PC-9 (cell line): ENCODE results near the gene MRPL43. TPM values are rescaled to one million over a fixed set of nuclear protein-coding genes. Genes with fewer than 3 reads are reported as not detected.
"Not testable (repeated sequence)": the region's sequence is repeated elsewhere in the genome, so short reads cannot be mapped to it uniquely, and the experiment has no call there.

Source experiments
- BruUV-seq: library from RNA; stranded (reverse); fragments of 400-500 nt; replicated peaks from 2 replicates; lab custom pipeline; 2021; lab: Mats Ljungman, UMichigan
- CTCF ChIA-PET: fragments of 300-600 bp; sonication (Branson Sonifier 250); formaldehyde crosslinking; loops from one replicate; lab custom pipeline; 2022; ENCODE audit warnings: antibody characterized with exemption; lab: Charles Lee
- POLR2A ChIA-PET: fragments of 300-600 bp; sonication (Branson Sonifier 250); formaldehyde crosslinking; loops from one replicate; lab custom pipeline; 2022; ENCODE audit warnings: antibody characterized with exemption; ENCODE audit not compliant: unreplicated experiment; lab: Charles Lee
- DNase-seq, 2 experiments: peaks; one replicate each; pipeline versions ENCODE4 v3.0.0 to v3.0.0-alpha.2; 2015 to 2022; ENCODE audit warnings: mixed read lengths in 1 of 2
- H2AFZ ChIP-seq: fragments of 200-600 bp; sonication (generic); 2 replicates; pipeline ENCODE4 v1.8.1; 2017; ENCODE audit warnings: antibody characterized with exemption
- H3F3A ChIP-seq: fragments of 200-600 bp; sonication (generic); 2 replicates; pipeline ENCODE4 v1.8.1; 2017; ENCODE audit warnings: antibody characterized with exemption, mild to moderate bottlenecking, low read depth; ENCODE audit not compliant: insufficient read depth
- H3K27ac ChIP-seq: fragments of 200-600 bp; sonication (generic); 2 replicates; pipeline ENCODE4 v1.6.1; 2016; ENCODE audit warnings: mixed run types
- H3K27me3 ChIP-seq: fragments of 200-600 bp; sonication (generic); 2 replicates; pipeline ENCODE4 v1.6.1; 2016; ENCODE audit warnings: low read depth, mixed run types; ENCODE audit not compliant: insufficient read depth
- H3K36me3 ChIP-seq: fragments of 200-600 bp; sonication (generic); 2 replicates; pipeline ENCODE4 v1.6.1; 2016; ENCODE audit warnings: low read depth, mixed run types
- H3K4me1 ChIP-seq: fragments of 200-600 bp; sonication (generic); replicated peaks from 2 replicates; pipeline ENCODE4 v1.6.1; 2016; ENCODE audit warnings: mixed run types; ENCODE audit not compliant: insufficient read depth
- H3K4me2 ChIP-seq: fragments of 200-600 bp; sonication (generic); 2 replicates; pipeline ENCODE4 v1.6.1; 2017; ENCODE audit warnings: mixed run types
- H3K4me3 ChIP-seq: fragments of 200-600 bp; sonication (generic); 2 replicates; pipeline ENCODE4 v1.6.1; 2016; ENCODE audit warnings: mixed run types
- H3K79me2 ChIP-seq: fragments of 200-600 bp; sonication (generic); 2 replicates; pipeline ENCODE4 v1.6.1; 2017; ENCODE audit warnings: low read depth, mixed run types
- H3K9me2 ChIP-seq: fragments of 200-600 bp; sonication (generic); 2 replicates; pipeline ENCODE4 v1.8.1; 2017; ENCODE audit warnings: mild to moderate bottlenecking; ENCODE audit not compliant: insufficient read depth
- H3K9me3 ChIP-seq: fragments of 200-600 bp; sonication (generic); 2 replicates; pipeline ENCODE4 v1.8.1; 2016; ENCODE audit warnings: low read depth; ENCODE audit not compliant: insufficient read depth
- H4K20me1 ChIP-seq: fragments of 200-600 bp; sonication (generic); 2 replicates; pipeline ENCODE4 v1.8.1; 2017; ENCODE audit not compliant: insufficient read depth
- CTCF ChIP-seq: fragments of 200-600 bp; sonication (generic); conservative IDR thresholded peaks from 2 replicates; pipeline ENCODE4 v1.6.1; 2017; ENCODE audit warnings: mixed run types, antibody characterized with exemption, mild to moderate bottlenecking, moderate library complexity
- EZH2 ChIP-seq: fragments of 200-600 bp; sonication (generic); IDR thresholded peaks from 2 replicates; pipeline ENCODE4 v1.8.0; 2017; ENCODE audit warnings: antibody characterized with exemption, low read depth
- intact Hi-C: fragments of 100-400 bp; cut with micrococcal nuclease; formaldehyde crosslinking; loops from one replicate; pipeline ENCODE4 v1.10.0; 2022; ENCODE audit not compliant: unreplicated experiment
- total RNA-seq: library from RNA; stranded (reverse); gene quantifications from 2 replicates; pipeline ENCODE4 v1.2.3, GENCODE V29; 2021

Gene MRPL43
- total RNA-seq, 1 experiment from 2014 or later, result 45.7 TPM

- no peaks in the 10 kb centered on the region for H4K20me1 ChIP-seq
- no peaks in the 10 kb centered on the region for H3K27me3 ChIP-seq
- H3K79me2 ChIP-seq, result no peaks in the 10 kb centered on the region
- no peak overlapping the region for H2AFZ ChIP-seq
- TF ChIP-seq EZH2 (no peak), CTCF (no peak)
- H3K4me1 ChIP-seq, result peaks cover 14% of the 10 kb centered on the region
- no peak overlapping the region for H3K27ac ChIP-seq
- no peaks in the 10 kb centered on the region for H3K36me3 ChIP-seq
- intact Hi-C loops, result no loop called here
- no peak overlapping the region for H3K4me3 ChIP-seq
- BruUV-seq, result no TSS peak
- no peak for DNase-seq
- ChIA-PET POLR2A (no interaction called here), CTCF (no interaction called here)
- H3K9me3 ChIP-seq, result no peaks in the 10 kb centered on the region
- peaks cover 16% of the 10 kb centered on the region; the same call in 1 of the 2 replicates for H3F3A ChIP-seq
- H3K9me2 ChIP-seq, result no peaks in the 10 kb centered on the region
- no peak overlapping the region for H3K4me2 ChIP-seq
Observed at GRCh38 chr10:101035314-101035713, 48.0 kb upstream of the MRPL43 start.

- POLR2A ChIA-PET, H3K9me2 ChIP-seq, H3K4me2 ChIP-seq, H4K20me1 ChIP-seq, H3K27me3 ChIP-seq, CTCF ChIA-PET, BruUV-seq, H3K27ac ChIP-seq, DNase-seq, H3K79me2 ChIP-seq, H2AFZ ChIP-seq, H3K4me3 ChIP-seq, H3K36me3 ChIP-seq, H3K9me3 ChIP-seq: not testable (repeated sequence)
- peaks cover 15% of the 10 kb centered on the region for H3K4me1 ChIP-seq
- intact Hi-C loops, result loop anchor here (5.0 kb wide), 1 partner anchor 33 kb away; no protein-coding TSS in a partner anchor
- H3F3A ChIP-seq, result peaks cover 16% of the 10 kb centered on the region; the same call in 1 of the 2 replicates
Observed at GRCh38 chr10:101034404-101034803, 47.1 kb upstream of the MRPL43 start.

- TSS peak; percentile 31 for BruUV-seq
- Histone ChIP-seq H4K20me1 (no peaks in the 10 kb centered on the region), H3K9me3 (no peaks in the 10 kb centered on the region), H3K4me2 (peak overlapping the region; percentile 98), H3K79me2 (no peaks in the 10 kb centered on the region), H3K27me3 (no peaks in the 10 kb centered on the region), H3K4me3 (peak overlapping the region; percentile 82; the same call in 1 of the 2 replicates), H3F3A (peaks cover 16% of the 10 kb centered on the region; the same call in 1 of the 2 replicates), H2AFZ (no peak overlapping the region), H3K27ac (peak overlapping the region; percentile 52), H3K36me3 (no peaks in the 10 kb centered on the region), H3K9me2 (no peaks in the 10 kb centered on the region), H3K4me1 (peaks cover 15% of the 10 kb centered on the region)
- ChIA-PET POLR2A (no interaction called here), CTCF (no interaction called here)
- intact Hi-C loops, result loop anchor here (5.0 kb wide), 1 partner anchor 34 kb away; no protein-coding TSS in a partner anchor
- TF ChIP-seq CTCF (no peak), EZH2 (no peak)
- no peak for DNase-seq
Observed at GRCh38 chr10:101033276-101033675, 46.0 kb upstream of the MRPL43 start.
